Aorta (tissue), 5 donors: ENCODE data around the gene PEX5L. TPM values are rescaled to one million over a fixed set of nuclear protein-coding genes. Genes with fewer than 3 reads are reported as not detected.

Experiments
- ATAC-seq: fragments of 200-7000 bp; cut with Tn5 transposase; one replicate; pipeline ENCODE4 v1.9.1; 2022; ENCODE audit warnings: moderate library complexity; ENCODE audit not compliant: low FRiP score
- DNase-seq, 2 donors: peaks; one replicate each; pipeline ENCODE4 v3.0.0-alpha.2; 2020
- H3K27ac ChIP-seq, 2 donors: one replicate each; pipeline ENCODE4 v1.5.1; 2013; ENCODE audit warnings: low read length in 2 of 2, mild to moderate bottlenecking in 2 of 2, moderate library complexity in 2 of 2, control low read depth in 1 of 2, inconsistent platforms in 1 of 2, low read depth in 1 of 2
- H3K27me3 ChIP-seq, 2 donors: one replicate each; pipeline ENCODE4 v1.6.1; 2013; ENCODE audit warnings: control low read depth in 1 of 2, low read length in 1 of 2, mild to moderate bottlenecking in 1 of 2, moderate library complexity in 1 of 2; ENCODE audit not compliant: insufficient read depth in 2 of 2, control insufficient read depth in 1 of 2
- H3K36me3 ChIP-seq, 2 donors: one replicate each; pipeline ENCODE4 v1.6.1; 2013; ENCODE audit warnings: control low read depth in 1 of 2, low read length in 1 of 2, mild to moderate bottlenecking in 1 of 2; ENCODE audit not compliant: insufficient read depth in 2 of 2, control insufficient read depth in 1 of 2
- H3K4me1 ChIP-seq, 2 donors: one replicate each; pipeline ENCODE4 v1.6.1; 2013; ENCODE audit warnings: low read length in 2 of 2, control low read depth in 1 of 2, mild to moderate bottlenecking in 1 of 2, moderate library complexity in 1 of 2; ENCODE audit not compliant: insufficient read depth in 2 of 2, control insufficient read depth in 1 of 2
- H3K4me3 ChIP-seq, 2 donors: one replicate each; pipeline ENCODE4 v1.5.1; 2013; ENCODE audit warnings: low read length in 2 of 2, control low read depth in 1 of 2, mild to moderate bottlenecking in 1 of 2
- H3K9me3 ChIP-seq: one replicate; pipeline ENCODE4 v1.6.1; 2013; ENCODE audit warnings: mild to moderate bottlenecking, low read length; ENCODE audit not compliant: control insufficient read depth
- WGBS, 2 donors: extraction: QIAGEN DNeasy Blood & Tissue Kit; methylation state at CpG; one replicate each; pipeline ENCODE4 v1.1.7; 2013; 5-methylcytosine and 5-hydroxymethylcytosine counted together
- intact Hi-C, 2 donors: fragments of 100-400 bp; cut with DNase I; formaldehyde crosslinking; loops; one replicate each; pipeline versions ENCODE4 v1.14.2 to v1.15.0; 2022
- polyA plus RNA-seq, 2 donors: library from polyadenylated mRNA; stranded (reverse); fragments of 200-250 nt; gene quantifications; one replicate each; pipeline ENCODE4 v1.2.3, GENCODE V29; 2013
- total RNA-seq, 2 donors: library from RNA; stranded (reverse); fragmentation: NEBNext Ultra II Directional; extraction: Animal tissue kit (Norgen Biotek cat#: 25700); gene quantifications; one replicate each; pipeline ENCODE4 v1.2.1, GENCODE V29; 2021
- donor health status: healthy with polysubstance abuse.
- donor health status: Bipolar disorder and iron deficiency.
- donor health status: DM: no; HTN: no; CAD: no.
- donor health status: DM: no; HTN: no; CAD: no.
- donor health status: DM: yes; HTN: yes; CAD: no.

The PEX5L gene
- total and polyA plus RNA-seq, 4 donors = 0.24 TPM; not detected in 3

GRCh38 chr3:179867961-179868360 lies 168.8 kb downstream of the PEX5L start:
- H3K4me1 ChIP-seq = no peaks in the 10 kb centered on the region
- WGBS, 2 donors = 96 to 100% methylated on average over 1 of the region's 1 CpG
- DNase-seq = no peak
- H3K9me3 ChIP-seq = no peaks in the 10 kb centered on the region
- no peak overlapping the region for H3K4me3 ChIP-seq
- H3K27ac ChIP-seq = no peak overlapping the region
- no peaks in the 10 kb centered on the region for H3K36me3 ChIP-seq
- intact Hi-C loops = no loop called here
- H3K27me3 ChIP-seq = no peaks in the 10 kb centered on the region
- no peak for ATAC-seq

GRCh38 chr3:179865861-179866505 lies 170.8 kb downstream of the PEX5L start:
- no peaks in the 10 kb centered on the region for H3K36me3 ChIP-seq
- H3K9me3 ChIP-seq = no peaks in the 10 kb centered on the region
- WGBS, 2 donors = 40 to 59% methylated on average over 5 of the region's 5 CpGs
- no peaks in the 10 kb centered on the region for H3K27me3 ChIP-seq
- H3K4me3 ChIP-seq = no peak overlapping the region
- no peak for DNase-seq
- no peak for ATAC-seq
- intact Hi-C loops = no loop called here
- no peaks in the 10 kb centered on the region for H3K4me1 ChIP-seq
- no peak overlapping the region for H3K27ac ChIP-seq

- H3K27me3 ChIP-seq = no peaks in the 10 kb centered on the region
- 80 to 81% methylated on average over 4 of the region's 4 CpGs for WGBS, 2 donors
- no peak overlapping the region for H3K27ac ChIP-seq
- DNase-seq (no peak), ATAC-seq (no peak)
- H3K9me3 ChIP-seq = no peaks in the 10 kb centered on the region
- intact Hi-C loops = no loop called here
- no peaks in the 10 kb centered on the region for H3K36me3 ChIP-seq
- no peaks in the 10 kb centered on the region for H3K4me1 ChIP-seq
- H3K4me3 ChIP-seq = no peak overlapping the region
These were observed 174.8 kb downstream of the PEX5L start for GRCh38 chr3:179861953-179862352.

- intact Hi-C loops = no loop called here
- no peak for DNase-seq
- no peaks in the 10 kb centered on the region for H3K4me1 ChIP-seq
- no peak overlapping the region for H3K4me3 ChIP-seq
- no peaks in the 10 kb centered on the region for H3K9me3 ChIP-seq
- H3K27me3 ChIP-seq = no peaks in the 10 kb centered on the region
- ATAC-seq = no peak
- H3K36me3 ChIP-seq = no peaks in the 10 kb centered on the region
- 94 to 99% methylated on average over 5 of the region's 5 CpGs for WGBS, 2 donors
- no peak overlapping the region for H3K27ac ChIP-seq
These were observed 175.4 kb downstream of the PEX5L start for GRCh38 chr3:179861292-179861691.

GRCh38 chr3:179860275-179861107 lies 176.2 kb downstream of the PEX5L start:
- Histone ChIP-seq H3K27ac (no peak overlapping the region), H3K27me3 (no peaks in the 10 kb centered on the region), H3K4me1 (no peaks in the 10 kb centered on the region), H3K36me3 (no peaks in the 10 kb centered on the region), H3K4me3 (no peak overlapping the region), H3K9me3 (no peaks in the 10 kb centered on the region)
- DNase-seq (no peak), ATAC-seq (no peak)
- intact Hi-C loops = no loop called here
- 81 to 83% methylated on average over 11 of the region's 11 CpGs for WGBS, 2 donors

GRCh38 chr3:179853176-179853575 lies 183.6 kb downstream of the PEX5L start:
- WGBS, 2 donors = 34 to 37% methylated on average over 2 of the region's 2 CpGs

GRCh38 chr3:179852142-179852905 lies 184.4 kb downstream of the PEX5L start:
- DNase-seq (no peak), ATAC-seq (no peak)
- Histone ChIP-seq H3K9me3 (no peaks in the 10 kb centered on the region), H3K36me3 (no peaks in the 10 kb centered on the region), H3K4me3 (no peak overlapping the region), H3K27ac (no peak overlapping the region), H3K4me1 (no peaks in the 10 kb centered on the region), H3K27me3 (no peaks in the 10 kb centered on the region)
- intact Hi-C loops = no loop called here
- 73 to 84% methylated on average over 5 of the region's 5 CpGs for WGBS, 2 donors

More at GRCh38 chr3:179853176-179853575, 183.6 kb downstream of the PEX5L start:
- intact Hi-C loops = no loop called here
- no peak for DNase-seq
- no peaks in the 10 kb centered on the region for H3K27me3 ChIP-seq
- no peaks in the 10 kb centered on the region for H3K36me3 ChIP-seq
- no peak for ATAC-seq
- no peak overlapping the region for H3K4me3 ChIP-seq
- H3K9me3 ChIP-seq = no peaks in the 10 kb centered on the region
- H3K4me1 ChIP-seq = no peaks in the 10 kb centered on the region
- no peak overlapping the region for H3K27ac ChIP-seq

- intact Hi-C loops = no loop called here
- 71 to 76% methylated on average over 2 of the region's 2 CpGs for WGBS, 2 donors
- no peak for ATAC-seq
These were observed 188.0 kb downstream of the PEX5L start for GRCh38 chr3:179848711-179849110.

More at GRCh38 chr3:179848711-179849110, 188.0 kb downstream of the PEX5L start:
- peaks cover 2% of the 10 kb centered on the region for H3K9me3 ChIP-seq
- H3K27me3 ChIP-seq = no peaks in the 10 kb centered on the region
- no peak for DNase-seq
- no peaks in the 10 kb centered on the region for H3K36me3 ChIP-seq
- H3K4me3 ChIP-seq = no peak overlapping the region
- H3K4me1 ChIP-seq = no peaks in the 10 kb centered on the region
- no peak overlapping the region for H3K27ac ChIP-seq
